Keratinocyte (primary cell): ENCODE data around the gene NCBP2. TPM values are rescaled to one million over a fixed set of nuclear protein-coding genes. Genes with fewer than 3 reads are reported as not detected.

Experiments
- DNase-seq: peaks from one replicate; pipeline ENCODE4 v3.0.0-alpha.2; 2011; ENCODE audit warnings: low read depth, missing footprints, low spot score
- FAIRE-seq: peaks from 2 replicates; lab custom pipeline; 2011; peaks lifted over from hg19 to GRCh38; lab: Jason Lieb, UNC
- H2AFZ ChIP-seq: 2 replicates; pipeline ENCODE4 v1.6.0; 2012; ENCODE audit warnings: low read length, control low read depth, inconsistent platforms; ENCODE audit not compliant: control insufficient read depth
- H3K27ac ChIP-seq: 2 replicates; pipeline ENCODE4 v1.5.1; 2011; ENCODE audit warnings: low read length; ENCODE audit not compliant: control insufficient read depth, insufficient read depth
- H3K27me3 ChIP-seq: 3 replicates; pipeline ENCODE4 v1.6.0; 2011; ENCODE audit warnings: low read length; ENCODE audit not compliant: control insufficient read depth, insufficient read depth; ENCODE audit errors: extremely low read depth
- H3K36me3 ChIP-seq, 2 experiments: 2 replicates in 1 of 2; 3 replicates in 1 of 2; pipeline ENCODE4 v1.5.1; 2011; ENCODE audit warnings: low read length in 2 of 2, mild to moderate bottlenecking in 1 of 2; ENCODE audit not compliant: control insufficient read depth in 2 of 2, insufficient read depth in 2 of 2; ENCODE audit errors: extremely low read depth in 1 of 2
- H3K4me1 ChIP-seq: 3 replicates; pipeline ENCODE4 v1.5.1; 2011; ENCODE audit warnings: low read length; ENCODE audit not compliant: control insufficient read depth, insufficient read depth; ENCODE audit errors: extremely low read depth
- H3K4me2 ChIP-seq: 3 replicates; pipeline ENCODE4 v1.6.0; 2011; ENCODE audit warnings: low read depth, low read length; ENCODE audit not compliant: control insufficient read depth, insufficient read depth; ENCODE audit errors: extremely low read depth
- H3K4me3 ChIP-seq, 3 experiments: fragments of 200-600 bp in 1 of 3; sonication (generic) in 1 of 3; 2 replicates in 2 of 3; 3 replicates in 1 of 3; pipeline ENCODE4 v1.5.1; 2011 to 2016; ENCODE audit warnings: low read length in 3 of 3, mild to moderate bottlenecking in 3 of 3, control low read depth in 2 of 3, inconsistent platforms in 1 of 3, low read depth in 1 of 3, mixed read lengths in 1 of 3, mixed run types in 1 of 3, moderate library complexity in 1 of 3; ENCODE audit not compliant: control insufficient read depth in 2 of 3, insufficient read depth in 2 of 3; ENCODE audit errors: extremely low read depth in 1 of 3
- H3K79me2 ChIP-seq: 2 replicates; pipeline ENCODE4 v1.6.0; 2012; ENCODE audit warnings: low read length; ENCODE audit not compliant: control insufficient read depth, insufficient read depth
- H3K9ac ChIP-seq: 3 replicates; pipeline ENCODE4 v1.6.0; 2011; ENCODE audit warnings: low read length; ENCODE audit not compliant: control insufficient read depth, insufficient read depth; ENCODE audit errors: extremely low read depth
- H3K9me1 ChIP-seq: 3 replicates; pipeline ENCODE4 v1.6.0; 2011; ENCODE audit warnings: low read length; ENCODE audit not compliant: control insufficient read depth, insufficient read depth; ENCODE audit errors: extremely low read depth
- H3K9me3 ChIP-seq: 2 replicates; pipeline ENCODE4 v1.5.1; 2012; ENCODE audit warnings: low read depth, low read length; ENCODE audit not compliant: control insufficient read depth
- H4K20me1 ChIP-seq: 3 replicates; pipeline ENCODE4 v1.6.0; 2011; ENCODE audit warnings: low read length; ENCODE audit not compliant: control insufficient read depth, insufficient read depth; ENCODE audit errors: extremely low read depth
- CTCF ChIP-seq, 3 experiments: IDR thresholded peaks in 1 of 3; conservative IDR thresholded peaks in 1 of 3; optimal IDR thresholded peaks in 1 of 3; 2 replicates in 2 of 3; 3 replicates in 1 of 3; pipeline versions ENCODE3 to v1.5.1; 2011; ENCODE audit warnings: low read length in 3 of 3, mild to moderate bottlenecking in 3 of 3, moderate library complexity in 2 of 3, control low read depth in 1 of 3, inconsistent platforms in 1 of 3; ENCODE audit not compliant: insufficient read depth in 2 of 3; ENCODE audit errors: extremely low read depth in 1 of 3
- EZH2 ChIP-seq: IDR thresholded peaks from one replicate; pipeline ENCODE4 v1.6.1; 2012; ENCODE audit warnings: inconsistent platforms, mild to moderate bottlenecking, low read length, moderate library complexity
- dilution Hi-C: fragments of 300-500 bp; cut with MboI; formaldehyde crosslinking; loops from one replicate; pipeline ENCODE4 v1.7.0; 2020; ENCODE audit warnings: low sequenced_read_pairs; ENCODE audit not compliant: extremely low pct_ligation_motif_present
- polyA plus RNA-seq, 5 experiments: library from polyadenylated mRNA; depleted of rRNA in 3 of 5; stranded (reverse) in 3 of 5; stranded (forward) in 1 of 5; unstranded in 1 of 5; fragments of >200 nt; gene quantifications; 1 replicate in 1 of 5; 2 replicates in 3 of 5; 3 replicates in 1 of 5; pipeline versions ENCODE4 v1.2.1 to v1.2.3, GENCODE V29; 2011 to 2012; ENCODE audit warnings: missing spikeins in 2 of 5, low read depth in 1 of 5, low replicate concordance in 1 of 5

The NCBP2 gene
- polyA plus RNA-seq, 1 donor (not counting 4 experiments of a cell fraction or from before 2014, with no cell fraction given), result 71.4 TPM

- Histone ChIP-seq H3K27me3 (peaks cover 8% of the 10 kb centered on the region), H3K27ac (no peak overlapping the region), H3K79me2 (no peaks in the 10 kb centered on the region), H2AFZ (no peak overlapping the region), H3K4me2 (no peak overlapping the region), H3K4me3 (no peak overlapping the region), H3K9me1 (no peaks in the 10 kb centered on the region), H3K4me1 (no peaks in the 10 kb centered on the region), H3K9me3 (no peaks in the 10 kb centered on the region), H3K36me3 (no peaks in the 10 kb centered on the region), H3K9ac (no peak overlapping the region), H4K20me1 (no peaks in the 10 kb centered on the region)
- dilution Hi-C loops, result no loop called here
- no peak for FAIRE-seq
- no peak for DNase-seq
- TF ChIP-seq EZH2, result no peak
- no peak for TF ChIP-seq CTCF (optimal IDR thresholded peaks at IDR 0.05 in 1 of 3, IDR thresholded peaks at IDR 0.05 in 1 of 3, conservative IDR thresholded peaks at IDR 0.05 in 1 of 3; ENCODE audit: extremely low read depth in 1 of 3, insufficient read depth in 2 of 3, low read length in 3 of 3)
Observed at GRCh38 chr3:196985954-196986885, 43.9 kb upstream of the NCBP2 start.

GRCh38 chr3:196985298-196985697 is 43.0 kb upstream of the NCBP2 start:
- H2AFZ ChIP-seq, result no peak overlapping the region
- H4K20me1 ChIP-seq, result no peaks in the 10 kb centered on the region
- TF ChIP-seq CTCF (optimal IDR thresholded peaks at IDR 0.05 in 1 of 3, IDR thresholded peaks at IDR 0.05 in 1 of 3, conservative IDR thresholded peaks at IDR 0.05 in 1 of 3; ENCODE audit: extremely low read depth in 1 of 3, insufficient read depth in 2 of 3, low read length in 3 of 3) (no peak), EZH2 (no peak)
- no peak for DNase-seq
- no peaks in the 10 kb centered on the region for H3K79me2 ChIP-seq
- peaks cover 8% of the 10 kb centered on the region for H3K27me3 ChIP-seq
- no peaks in the 10 kb centered on the region for H3K9me3 ChIP-seq
- H3K4me2 ChIP-seq, result no peak overlapping the region
- H3K4me1 ChIP-seq, result no peaks in the 10 kb centered on the region
- no peak overlapping the region for H3K27ac ChIP-seq
- H3K36me3 ChIP-seq, result no peaks in the 10 kb centered on the region
- H3K9me1 ChIP-seq, result no peaks in the 10 kb centered on the region
- H3K4me3 ChIP-seq, result no peak overlapping the region
- dilution Hi-C loops, result no loop called here
- no peak for FAIRE-seq
- no peak overlapping the region for H3K9ac ChIP-seq
